Thyroid gland (tissue), 4 donors: ENCODE data around the gene PTCHD1.

ENCODE experiments used
- POLR2A ChIP-seq, 2 donors: fragments of 450-650 bp; IDR thresholded peaks; one replicate each; pipeline ENCODE4 v1.6.1; 2017; ENCODE audit warnings: antibody characterized with exemption in 2 of 2, mild to moderate bottlenecking in 2 of 2, moderate library complexity in 1 of 2
- TF ChIP-seq, protein P1 (sequence below), 6 experiments: fragments of 200-600 bp in 3 of 6; fragments of 450-650 bp in 3 of 6; sonication (generic) in 3 of 6; IDR thresholded peaks; one replicate each; pipeline ENCODE4 v1.5.1; 2016 to 2019; ENCODE audit warnings: antibody characterized with exemption in 6 of 6, mild to moderate bottlenecking in 2 of 6, inconsistent platforms in 1 of 6, moderate library complexity in 1 of 6

- TF ChIP-seq, protein P1, sequence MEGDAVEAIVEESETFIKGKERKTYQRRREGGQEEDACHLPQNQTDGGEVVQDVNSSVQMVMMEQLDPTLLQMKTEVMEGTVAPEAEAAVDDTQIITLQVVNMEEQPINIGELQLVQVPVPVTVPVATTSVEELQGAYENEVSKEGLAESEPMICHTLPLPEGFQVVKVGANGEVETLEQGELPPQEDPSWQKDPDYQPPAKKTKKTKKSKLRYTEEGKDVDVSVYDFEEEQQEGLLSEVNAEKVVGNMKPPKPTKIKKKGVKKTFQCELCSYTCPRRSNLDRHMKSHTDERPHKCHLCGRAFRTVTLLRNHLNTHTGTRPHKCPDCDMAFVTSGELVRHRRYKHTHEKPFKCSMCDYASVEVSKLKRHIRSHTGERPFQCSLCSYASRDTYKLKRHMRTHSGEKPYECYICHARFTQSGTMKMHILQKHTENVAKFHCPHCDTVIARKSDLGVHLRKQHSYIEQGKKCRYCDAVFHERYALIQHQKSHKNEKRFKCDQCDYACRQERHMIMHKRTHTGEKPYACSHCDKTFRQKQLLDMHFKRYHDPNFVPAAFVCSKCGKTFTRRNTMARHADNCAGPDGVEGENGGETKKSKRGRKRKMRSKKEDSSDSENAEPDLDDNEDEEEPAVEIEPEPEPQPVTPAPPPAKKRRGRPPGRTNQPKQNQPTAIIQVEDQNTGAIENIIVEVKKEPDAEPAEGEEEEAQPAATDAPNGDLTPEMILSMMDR (IDR thresholded peaks at IDR 0.05), result no peak
- no peak for TF ChIP-seq POLR2A (IDR thresholded peaks at IDR 0.05)
Measured at GRCh38 chrX:23334848-23335599, at the start of gene PTCHD1.
